ENCODE results near the gene TENT4A. TPM values are rescaled to one million over a fixed set of nuclear protein-coding genes. Genes with fewer than 3 reads are reported as not detected.

Gene TENT4A
- total RNA-seq, 1 experiment from 2014 or later: 10.2 TPM

- no peaks in the 10 kb centered on the region for H3K27me3 ChIP-seq (ENCODE audit: control insufficient read depth, insufficient read depth, low read length)
- DNase-seq: no peak
- no peak overlapping the region for H3K4me3 ChIP-seq (ENCODE audit: insufficient read depth, low read depth, low read length)
- peaks cover 26% of the 10 kb centered on the region for H3K36me3 ChIP-seq (replicated peaks; ENCODE audit: control insufficient read depth, insufficient read depth, low read length)
These were observed 39.0 kb downstream of the TENT4A start for GRCh38 chr5:6752236-6752635.

GRCh38 chr5:6752782-6753181 lies 39.5 kb downstream of the TENT4A start:
- Histone ChIP-seq H3K4me3 (ENCODE audit: insufficient read depth, low read depth, low read length) (no peak overlapping the region), H3K36me3 (replicated peaks; ENCODE audit: control insufficient read depth, insufficient read depth, low read length) (peaks cover 26% of the 10 kb centered on the region), H3K27me3 (ENCODE audit: control insufficient read depth, insufficient read depth, low read length) (no peaks in the 10 kb centered on the region)
- DNase-seq: no peak

GRCh38 chr5:6753851-6754250 lies 40.6 kb downstream of the TENT4A start:
- H3K27me3 ChIP-seq (ENCODE audit: control insufficient read depth, insufficient read depth, low read length): no peaks in the 10 kb centered on the region
- no peak overlapping the region for H3K4me3 ChIP-seq (ENCODE audit: insufficient read depth, low read depth, low read length)
- H3K36me3 ChIP-seq (replicated peaks; ENCODE audit: control insufficient read depth, insufficient read depth, low read length): peaks cover 26% of the 10 kb centered on the region
- no peak for DNase-seq

GRCh38 chr5:6754766-6755165 lies 41.5 kb downstream of the TENT4A start:
- DNase-seq: no peak
- H3K4me3 ChIP-seq (ENCODE audit: insufficient read depth, low read depth, low read length): no peak overlapping the region
- H3K36me3 ChIP-seq (replicated peaks; ENCODE audit: control insufficient read depth, insufficient read depth, low read length): peaks cover 26% of the 10 kb centered on the region
- H3K27me3 ChIP-seq (ENCODE audit: control insufficient read depth, insufficient read depth, low read length): no peaks in the 10 kb centered on the region

- Histone ChIP-seq H3K27me3 (ENCODE audit: control insufficient read depth, insufficient read depth, low read length) (no peaks in the 10 kb centered on the region), H3K4me3 (ENCODE audit: insufficient read depth, low read depth, low read length) (no peak overlapping the region), H3K36me3 (replicated peaks; ENCODE audit: control insufficient read depth, insufficient read depth, low read length) (peaks cover 25% of the 10 kb centered on the region)
- DNase-seq: no peak
These were observed 42.3 kb downstream of the TENT4A start for GRCh38 chr5:6755519-6755918.

- DNase-seq: no peak
- peaks cover 24% of the 10 kb centered on the region for H3K36me3 ChIP-seq (replicated peaks; ENCODE audit: control insufficient read depth, insufficient read depth, low read length)
- no peaks in the 10 kb centered on the region for H3K27me3 ChIP-seq (ENCODE audit: control insufficient read depth, insufficient read depth, low read length)
- H3K4me3 ChIP-seq (ENCODE audit: insufficient read depth, low read depth, low read length): no peak overlapping the region
These were observed 42.7 kb downstream of the TENT4A start for GRCh38 chr5:6755941-6756340.

GRCh38 chr5:6757414-6757969 lies 44.3 kb downstream of the TENT4A start:
- peaks cover 14% of the 10 kb centered on the region for H3K36me3 ChIP-seq (replicated peaks; ENCODE audit: control insufficient read depth, insufficient read depth, low read length)

GRCh38 chr5:6758236-6758635 lies 45.0 kb downstream of the TENT4A start:
- no peak overlapping the region for H3K4me3 ChIP-seq (ENCODE audit: insufficient read depth, low read depth, low read length)
- H3K27me3 ChIP-seq (ENCODE audit: control insufficient read depth, insufficient read depth, low read length): no peaks in the 10 kb centered on the region
- no peak for DNase-seq
- H3K36me3 ChIP-seq (replicated peaks; ENCODE audit: control insufficient read depth, insufficient read depth, low read length): peaks cover 10% of the 10 kb centered on the region

More at GRCh38 chr5:6757414-6757969, 44.3 kb downstream of the TENT4A start:
- no peaks in the 10 kb centered on the region for H3K27me3 ChIP-seq (ENCODE audit: control insufficient read depth, insufficient read depth, low read length)
- DNase-seq: no peak
- H3K4me3 ChIP-seq (ENCODE audit: insufficient read depth, low read depth, low read length): no peak overlapping the region

- H3K4me3 ChIP-seq (ENCODE audit: insufficient read depth, low read depth, low read length): no peak overlapping the region
- DNase-seq: no peak
- no peaks in the 10 kb centered on the region for H3K27me3 ChIP-seq (ENCODE audit: control insufficient read depth, insufficient read depth, low read length)
- H3K36me3 ChIP-seq (replicated peaks; ENCODE audit: control insufficient read depth, insufficient read depth, low read length): peaks cover 7% of the 10 kb centered on the region
These were observed 45.5 kb downstream of the TENT4A start for GRCh38 chr5:6758706-6759105.

GRCh38 chr5:6759401-6759800 lies 46.2 kb downstream of the TENT4A start:
- Histone ChIP-seq H3K27me3 (ENCODE audit: control insufficient read depth, insufficient read depth, low read length) (no peaks in the 10 kb centered on the region), H3K4me3 (ENCODE audit: insufficient read depth, low read depth, low read length) (no peak overlapping the region), H3K36me3 (replicated peaks; ENCODE audit: control insufficient read depth, insufficient read depth, low read length) (peaks cover 5% of the 10 kb centered on the region)
- peak; percentile 70 for DNase-seq

- DNase-seq: no peak
- peaks cover 3% of the 10 kb centered on the region for H3K36me3 ChIP-seq (replicated peaks; ENCODE audit: control insufficient read depth, insufficient read depth, low read length)
- no peaks in the 10 kb centered on the region for H3K27me3 ChIP-seq (ENCODE audit: control insufficient read depth, insufficient read depth, low read length)
- no peak overlapping the region for H3K4me3 ChIP-seq (ENCODE audit: insufficient read depth, low read depth, low read length)
These were observed 46.8 kb downstream of the TENT4A start for GRCh38 chr5:6759983-6760382.

- H3K36me3 ChIP-seq (replicated peaks; ENCODE audit: control insufficient read depth, insufficient read depth, low read length): peaks cover 3% of the 10 kb centered on the region
- H3K4me3 ChIP-seq (ENCODE audit: insufficient read depth, low read depth, low read length): no peak overlapping the region
- H3K27me3 ChIP-seq (ENCODE audit: control insufficient read depth, insufficient read depth, low read length): no peaks in the 10 kb centered on the region
- DNase-seq: no peak
These were observed 47.5 kb downstream of the TENT4A start for GRCh38 chr5:6760686-6761085.

- no peak for DNase-seq
- H3K27me3 ChIP-seq (ENCODE audit: control insufficient read depth, insufficient read depth, low read length): no peaks in the 10 kb centered on the region
- H3K4me3 ChIP-seq (ENCODE audit: insufficient read depth, low read depth, low read length): no peak overlapping the region
- H3K36me3 ChIP-seq (replicated peaks; ENCODE audit: control insufficient read depth, insufficient read depth, low read length): no peaks in the 10 kb centered on the region; the same call in 1 of the 2 replicates
These were observed 48.1 kb downstream of the TENT4A start for GRCh38 chr5:6761333-6761732.

- no peak for DNase-seq
- no peaks in the 10 kb centered on the region; the same call in 1 of the 2 replicates for H3K36me3 ChIP-seq (replicated peaks; ENCODE audit: control insufficient read depth, insufficient read depth, low read length)
- H3K4me3 ChIP-seq (ENCODE audit: insufficient read depth, low read depth, low read length): no peak overlapping the region
- H3K27me3 ChIP-seq (ENCODE audit: control insufficient read depth, insufficient read depth, low read length): no peaks in the 10 kb centered on the region
These were observed 48.9 kb downstream of the TENT4A start for GRCh38 chr5:6762116-6762515.

- Histone ChIP-seq H3K27me3 (ENCODE audit: control insufficient read depth, insufficient read depth, low read length) (no peaks in the 10 kb centered on the region), H3K4me3 (ENCODE audit: insufficient read depth, low read depth, low read length) (no peak overlapping the region), H3K36me3 (replicated peaks; ENCODE audit: control insufficient read depth, insufficient read depth, low read length) (no peaks in the 10 kb centered on the region; the same call in 1 of the 2 replicates)
- no peak for DNase-seq
These were observed 49.5 kb downstream of the TENT4A start for GRCh38 chr5:6762697-6763096.

GRCh38 chr5:6763191-6763590 lies 50.0 kb downstream of the TENT4A start:
- no peaks in the 10 kb centered on the region for H3K27me3 ChIP-seq (ENCODE audit: control insufficient read depth, insufficient read depth, low read length)
- H3K36me3 ChIP-seq (replicated peaks; ENCODE audit: control insufficient read depth, insufficient read depth, low read length): no peaks in the 10 kb centered on the region; the same call in 1 of the 2 replicates
- no peak for DNase-seq
- H3K4me3 ChIP-seq (ENCODE audit: insufficient read depth, low read depth, low read length): no peak overlapping the region
